H7 (cell line): ENCODE measurements around the gene MARK2. TPM values are rescaled to one million over a fixed set of nuclear protein-coding genes. Genes with fewer than 3 reads are reported as not detected.

Source experiments
- DNase-seq: peaks from one replicate; pipeline ENCODE4 v3.0.0; 2012
- H3K27me3 ChIP-seq: 2 replicates; pipeline ENCODE4 v1.6.0; 2011; ENCODE audit warnings: mild to moderate bottlenecking, low read length; ENCODE audit not compliant: control insufficient read depth, insufficient read depth
- H3K36me3 ChIP-seq: replicated peaks from 2 replicates; pipeline ENCODE4 v1.5.1; 2011; ENCODE audit warnings: low read length; ENCODE audit not compliant: control insufficient read depth, insufficient read depth
- H3K4me3 ChIP-seq: 2 replicates; pipeline ENCODE4 v1.5.1; 2011; ENCODE audit warnings: low read depth, mild to moderate bottlenecking, control low read depth, low read length, moderate library complexity; ENCODE audit not compliant: insufficient read depth
- total RNA-seq: library from RNA; depleted of rRNA; stranded (reverse); fragments of >200 nt; shearing (Covaris generic); gene quantifications from 2 replicates; pipeline ENCODE4 v1.2.3, GENCODE V29; 2014

The MARK2 gene
- total RNA-seq, 1 experiment from 2014 or later, result 26.5 TPM

DNA sequence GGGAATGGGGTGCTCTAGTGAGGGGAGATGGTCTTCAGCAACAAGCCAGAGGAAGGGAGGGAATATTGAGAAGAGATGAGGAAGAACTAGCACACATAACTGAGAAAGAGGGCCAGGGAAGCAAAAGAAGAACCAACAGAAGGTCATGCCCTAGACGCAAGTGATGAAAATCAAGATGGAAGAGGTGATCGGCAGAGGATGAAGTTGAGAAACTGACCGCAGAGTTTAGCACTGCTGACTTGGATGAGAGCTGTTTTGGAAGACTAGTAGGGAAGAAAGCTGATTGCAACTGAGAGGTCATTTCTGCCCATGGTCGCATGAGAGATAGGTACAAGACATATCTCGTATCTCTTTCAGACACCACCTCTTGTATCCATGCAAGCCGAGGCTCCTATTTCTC is 22.7 kb upstream of the MARK2 start:
- peaks cover 39% of the 10 kb centered on the region for H3K36me3 ChIP-seq
- DNase-seq, result no peak
- no peak overlapping the region for H3K4me3 ChIP-seq
- H3K27me3 ChIP-seq, result no peaks in the 10 kb centered on the region

DNA sequence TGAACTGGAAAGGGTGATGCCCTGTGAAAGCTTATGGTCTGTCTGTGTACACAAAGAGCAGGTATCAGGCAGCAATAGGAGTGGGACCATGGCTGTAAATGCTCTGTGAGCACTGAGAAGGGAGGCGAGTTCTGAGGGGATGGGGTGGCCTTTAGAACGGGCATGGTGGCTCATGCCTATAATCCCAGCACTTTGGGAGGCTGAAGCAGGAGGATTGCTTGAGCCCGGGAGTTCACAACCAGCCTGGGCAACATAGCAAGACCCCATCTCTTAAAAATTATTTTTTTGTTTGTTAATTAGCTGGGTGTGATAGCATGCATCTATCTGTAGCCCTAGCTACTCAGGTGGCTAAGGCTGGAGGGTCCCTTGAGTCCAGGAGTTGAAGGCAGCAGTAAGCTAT is 22.2 kb upstream of the MARK2 start:
- Histone ChIP-seq H3K36me3 (peaks cover 45% of the 10 kb centered on the region), H3K4me3 (no peak overlapping the region), H3K27me3 (no peaks in the 10 kb centered on the region)
- DNase-seq, result no peak

DNA sequence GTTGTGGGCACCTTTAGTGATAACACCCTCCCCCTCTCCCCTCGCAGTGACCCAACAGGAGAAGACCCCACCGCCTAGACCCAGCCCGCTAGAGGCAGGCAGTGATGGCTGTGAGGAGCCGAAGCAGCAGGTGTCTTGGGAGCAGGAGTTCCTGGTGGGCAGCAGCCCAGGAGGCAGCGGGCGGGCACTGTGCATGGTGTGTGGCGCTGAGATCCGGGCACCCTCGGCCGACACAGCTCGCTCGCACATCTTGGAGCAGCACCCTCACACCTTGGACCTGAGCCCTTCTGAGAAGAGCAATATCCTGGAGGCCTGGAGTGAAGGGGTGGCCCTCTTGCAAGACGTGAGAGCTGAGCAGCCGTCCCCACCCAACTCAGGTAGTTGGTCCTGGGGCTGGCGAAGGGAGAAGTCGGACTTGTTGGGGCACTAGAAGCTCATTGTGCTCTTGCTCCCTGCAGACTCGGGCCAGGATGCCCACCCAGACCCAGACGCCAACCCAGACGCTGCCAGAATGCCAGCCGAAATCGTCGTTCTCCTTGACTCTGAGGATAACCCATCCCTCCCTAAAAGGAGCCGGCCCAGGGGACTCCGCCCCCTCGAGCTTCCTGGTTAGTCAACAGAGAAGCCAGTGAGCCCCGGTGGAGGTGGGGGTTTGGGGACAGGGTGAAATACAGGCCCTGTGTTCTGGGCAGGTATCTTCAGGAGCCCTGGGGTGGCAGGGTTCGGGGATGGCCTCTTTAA is 21.0 kb upstream of the MARK2 start:
- DNase-seq, result peak; percentile 38
- H3K36me3 ChIP-seq, result peaks cover 53% of the 10 kb centered on the region

DNA sequence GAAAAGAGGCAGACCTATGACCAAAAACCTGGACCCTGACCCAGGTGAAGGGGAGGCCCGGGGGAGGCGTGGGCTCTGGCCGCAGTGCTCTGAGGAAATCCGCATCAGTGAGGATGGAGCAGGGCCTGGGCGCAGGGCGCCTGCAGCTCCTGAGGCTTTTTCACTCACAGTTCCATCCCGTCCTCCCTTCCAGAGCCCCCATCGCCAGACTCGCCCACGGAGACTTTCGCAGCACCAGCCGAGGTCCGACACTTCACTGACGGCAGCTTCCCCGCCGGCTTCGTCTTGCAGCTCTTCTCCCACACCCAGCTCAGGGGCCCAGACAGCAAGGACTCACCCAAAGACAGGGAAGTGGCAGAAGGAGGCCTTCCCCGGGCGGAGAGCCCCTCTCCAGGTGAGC is 20.3 kb upstream of the MARK2 start:
- Histone ChIP-seq H3K36me3 (peaks cover 57% of the 10 kb centered on the region), H3K27me3 (no peaks in the 10 kb centered on the region), H3K4me3 (no peak overlapping the region)

More for the DNA sequence above, 21.0 kb upstream of the MARK2 start:
- Histone ChIP-seq H3K4me3 (no peak overlapping the region), H3K27me3 (no peaks in the 10 kb centered on the region)

DNA sequence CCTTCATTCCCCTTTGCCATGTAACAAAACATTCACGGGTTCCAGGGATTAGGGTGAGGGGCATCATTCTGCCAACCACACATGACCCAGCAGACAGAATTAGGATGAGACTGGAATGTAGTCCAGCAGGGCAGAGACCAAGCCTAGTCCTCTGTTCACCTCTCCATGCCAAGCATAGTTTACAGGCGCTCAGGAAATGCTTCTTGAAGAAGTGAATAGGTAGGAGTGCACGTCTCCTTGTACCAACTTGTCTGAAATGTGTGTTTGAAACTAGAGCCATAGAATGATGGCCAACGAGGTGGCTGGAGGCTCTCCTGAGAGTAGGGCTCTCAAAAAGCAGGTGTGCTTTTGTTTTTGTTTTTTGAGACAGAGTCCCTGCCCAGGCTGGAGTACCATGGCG is 17.5 kb upstream of the MARK2 start:
- no peak for DNase-seq
- Histone ChIP-seq H3K36me3 (peaks cover 64% of the 10 kb centered on the region), H3K4me3 (no peak overlapping the region), H3K27me3 (no peaks in the 10 kb centered on the region)

More for the DNA sequence above, 20.3 kb upstream of the MARK2 start:
- DNase-seq, result peak; percentile 38

DNA sequence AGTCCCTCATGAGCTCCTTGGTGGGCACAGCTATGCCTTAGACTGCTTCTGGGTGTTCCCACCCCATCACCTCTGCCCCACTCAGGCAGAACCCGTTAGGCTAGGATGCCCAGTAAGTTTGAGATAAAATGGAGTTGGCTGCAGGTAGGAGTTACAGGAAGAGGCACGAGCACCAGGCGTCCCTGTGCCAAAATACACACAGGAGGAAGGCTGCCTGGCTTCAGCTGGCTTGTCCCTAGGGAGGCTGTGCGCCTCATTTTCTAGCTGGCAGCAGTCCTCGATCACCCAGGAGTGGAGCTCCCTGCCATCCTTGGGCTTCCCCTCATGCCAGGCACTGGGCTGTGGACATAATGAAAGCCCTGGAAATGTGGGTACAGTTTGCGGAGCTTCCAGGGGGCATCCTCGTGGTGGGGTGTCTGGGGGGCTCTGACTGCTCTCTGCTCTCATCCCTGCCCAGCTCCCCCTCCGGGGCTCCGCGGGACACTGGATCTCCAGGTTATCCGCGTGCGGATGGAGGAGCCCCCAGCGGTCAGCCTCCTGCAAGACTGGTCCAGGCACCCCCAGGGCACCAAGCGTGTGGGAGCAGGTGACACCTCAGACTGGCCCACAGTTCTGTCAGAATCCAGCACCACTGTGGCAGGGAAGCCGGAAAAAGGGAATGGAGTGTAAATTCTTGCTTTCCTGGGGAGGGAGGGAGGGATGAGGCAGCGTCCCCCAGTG is 12.3 kb upstream of the MARK2 start:
- peaks cover 33% of the 10 kb centered on the region for H3K36me3 ChIP-seq
- H3K27me3 ChIP-seq, result no peaks in the 10 kb centered on the region
- peak; percentile 42 for DNase-seq
- no peak overlapping the region for H3K4me3 ChIP-seq

DNA sequence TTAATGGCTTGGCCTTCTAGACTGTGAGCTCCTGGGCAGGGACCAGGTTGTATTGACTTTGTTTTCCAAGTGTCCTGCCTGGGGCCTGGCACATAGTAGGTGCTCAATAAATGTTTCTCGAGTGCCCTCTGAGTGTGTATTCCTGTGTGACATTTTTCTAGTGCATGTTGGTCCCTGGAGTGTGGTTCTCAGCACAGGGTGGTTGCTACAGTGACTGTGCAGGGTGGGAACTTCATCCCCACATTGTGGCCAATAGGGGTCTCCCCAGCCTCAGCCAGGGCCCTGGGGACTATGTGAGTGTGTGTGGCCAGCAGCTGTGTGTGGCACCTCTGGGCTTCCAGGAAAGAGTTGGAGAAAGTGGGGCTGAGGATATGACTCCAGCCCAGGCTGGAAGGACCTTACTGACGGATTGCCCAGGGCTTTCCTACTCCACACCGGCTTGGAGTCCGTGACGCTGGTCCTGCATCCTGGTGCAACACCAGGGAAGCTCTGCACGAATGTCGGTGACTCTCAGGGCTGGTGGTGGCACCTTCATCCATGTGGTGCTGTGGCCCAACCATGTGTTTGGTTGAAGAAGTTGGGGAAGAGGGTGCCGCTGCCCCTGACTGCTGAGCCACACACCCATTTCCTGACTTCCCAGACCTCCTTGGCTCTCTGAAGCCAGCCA is 9.0 kb upstream of the MARK2 start:
- DNase-seq, result peak; percentile 85
- Histone ChIP-seq H3K4me3 (no peak overlapping the region), H3K27me3 (no peaks in the 10 kb centered on the region), H3K36me3 (peaks cover 13% of the 10 kb centered on the region)

DNA sequence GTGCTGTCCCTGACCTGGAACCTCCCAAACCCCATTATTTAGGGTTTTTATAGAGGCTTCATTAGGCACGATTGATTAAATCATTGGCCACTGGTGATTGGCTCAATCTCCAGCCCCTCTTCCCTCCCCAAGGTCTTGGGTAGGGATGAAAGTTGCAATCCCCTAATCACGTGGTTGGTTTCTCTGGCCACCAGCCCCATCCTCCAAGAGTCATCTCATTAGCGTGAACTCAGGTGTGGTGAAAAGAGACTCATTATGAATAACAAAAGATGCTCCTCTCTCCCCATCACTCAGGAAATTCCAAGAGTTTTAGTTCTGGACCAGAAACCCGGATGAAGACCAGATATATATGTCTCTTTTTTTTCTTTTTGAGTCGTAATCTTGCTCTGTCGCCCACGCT is 7.6 kb upstream of the MARK2 start:
- DNase-seq, result peak; percentile 61
- no peak overlapping the region for H3K4me3 ChIP-seq
- H3K36me3 ChIP-seq, result peaks cover 7% of the 10 kb centered on the region
- no peaks in the 10 kb centered on the region for H3K27me3 ChIP-seq

DNA sequence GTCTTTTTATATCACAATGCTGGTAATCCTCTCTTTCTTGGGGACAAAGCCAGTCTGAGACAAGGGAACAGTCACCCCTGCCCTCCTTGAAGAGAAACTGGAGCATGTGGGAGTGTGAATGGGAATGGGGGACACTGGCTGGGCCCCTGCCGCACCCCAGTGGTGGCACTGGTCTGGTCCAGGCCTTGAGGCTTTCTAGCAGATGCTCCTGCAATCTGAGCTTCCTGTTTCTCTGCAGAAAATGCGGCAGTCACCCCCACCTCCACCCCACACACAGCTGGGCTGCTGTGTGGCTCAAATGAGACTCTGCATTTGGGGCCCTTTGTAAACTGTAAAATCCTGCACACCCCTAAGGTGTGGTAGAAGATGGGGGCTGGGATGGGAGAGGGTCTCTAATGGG is 6.6 kb upstream of the MARK2 start:
- DNase-seq, result peak; percentile 25
- Histone ChIP-seq H3K4me3 (no peak overlapping the region), H3K27me3 (no peaks in the 10 kb centered on the region), H3K36me3 (peaks cover under 1% of the 10 kb centered on the region; the same call in 1 of the 2 replicates)

DNA sequence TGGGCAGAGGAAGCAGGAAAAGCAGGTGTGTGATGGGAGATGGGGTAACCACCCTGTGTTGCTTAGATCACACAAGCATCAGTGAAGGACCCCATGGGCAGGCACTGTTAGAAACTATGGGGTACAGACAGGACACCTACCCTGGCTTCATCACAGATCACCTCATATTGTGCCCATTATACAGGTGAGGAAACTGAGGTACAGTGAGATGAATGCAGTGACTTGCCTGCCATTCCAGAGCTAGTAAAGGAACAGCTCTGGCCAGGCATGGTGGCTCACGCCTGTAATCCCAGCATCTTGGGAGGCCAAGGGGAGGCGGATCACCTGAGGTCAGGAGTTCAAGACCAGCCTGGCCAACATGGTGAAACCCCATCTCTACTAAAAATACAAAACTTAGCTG is 5.9 kb upstream of the MARK2 start:
- Histone ChIP-seq H3K36me3 (no peaks in the 10 kb centered on the region; the same call in 1 of the 2 replicates), H3K4me3 (no peak overlapping the region)

DNA sequence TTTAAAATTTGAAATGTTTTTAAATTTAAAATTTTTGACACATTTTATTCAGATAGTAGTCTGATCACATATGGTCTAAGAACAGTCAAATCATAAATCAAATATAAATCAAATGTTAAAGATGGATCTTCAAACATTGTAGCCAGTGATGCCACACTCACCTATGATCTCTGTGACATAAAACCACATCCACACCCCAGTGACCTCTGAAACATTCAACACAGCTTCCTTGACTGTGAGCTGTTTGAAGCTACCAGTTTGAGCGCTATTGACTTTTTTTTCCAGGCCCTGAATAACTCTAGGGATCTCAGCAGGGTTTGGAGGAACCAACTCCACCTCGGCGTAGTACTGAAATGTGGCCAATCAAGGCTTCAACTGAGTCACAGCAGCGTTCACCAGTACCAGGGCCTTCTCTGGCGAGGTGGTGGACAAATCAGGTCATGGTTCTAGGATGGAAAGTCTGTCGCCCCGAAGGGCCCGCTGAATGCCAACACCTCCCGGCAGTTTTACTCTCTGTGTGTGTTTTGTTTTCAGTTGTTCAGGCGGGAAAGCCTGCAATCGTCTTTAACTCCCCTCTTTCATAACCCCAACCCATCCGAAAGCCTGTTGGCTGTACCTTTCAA is 4.3 kb upstream of the MARK2 start:
- Histone ChIP-seq H3K4me3 (no peak overlapping the region), H3K27me3 (no peaks in the 10 kb centered on the region), H3K36me3 (no peaks in the 10 kb centered on the region; the same call in 1 of the 2 replicates)
- DNase-seq, result no peak

More for the DNA sequence above, 5.9 kb upstream of the MARK2 start:
- no peaks in the 10 kb centered on the region for H3K27me3 ChIP-seq
- DNase-seq, result no peak

DNA sequence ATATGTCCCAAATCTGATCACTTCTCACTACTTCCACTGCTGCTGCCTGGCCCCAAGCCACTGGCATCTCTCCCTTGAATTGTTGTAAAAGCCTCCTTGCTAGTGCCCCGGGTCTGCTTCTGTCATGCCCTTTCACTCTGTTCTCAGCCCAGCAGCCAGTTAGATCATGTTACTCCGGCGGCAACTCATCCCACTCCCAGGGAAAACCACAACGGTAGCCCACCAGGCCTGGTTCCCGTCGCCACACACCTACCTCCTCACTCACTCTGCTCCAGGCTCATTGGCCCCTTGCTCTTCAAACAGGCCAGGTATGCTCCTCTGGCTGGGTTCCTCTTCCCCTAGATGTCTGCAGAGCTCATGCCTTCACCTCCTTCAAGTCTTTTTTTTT is 3.8 kb upstream of the MARK2 start:
- no peaks in the 10 kb centered on the region for H3K27me3 ChIP-seq
- no peaks in the 10 kb centered on the region for H3K36me3 ChIP-seq
- no peak for DNase-seq
- no peak overlapping the region for H3K4me3 ChIP-seq

DNA sequence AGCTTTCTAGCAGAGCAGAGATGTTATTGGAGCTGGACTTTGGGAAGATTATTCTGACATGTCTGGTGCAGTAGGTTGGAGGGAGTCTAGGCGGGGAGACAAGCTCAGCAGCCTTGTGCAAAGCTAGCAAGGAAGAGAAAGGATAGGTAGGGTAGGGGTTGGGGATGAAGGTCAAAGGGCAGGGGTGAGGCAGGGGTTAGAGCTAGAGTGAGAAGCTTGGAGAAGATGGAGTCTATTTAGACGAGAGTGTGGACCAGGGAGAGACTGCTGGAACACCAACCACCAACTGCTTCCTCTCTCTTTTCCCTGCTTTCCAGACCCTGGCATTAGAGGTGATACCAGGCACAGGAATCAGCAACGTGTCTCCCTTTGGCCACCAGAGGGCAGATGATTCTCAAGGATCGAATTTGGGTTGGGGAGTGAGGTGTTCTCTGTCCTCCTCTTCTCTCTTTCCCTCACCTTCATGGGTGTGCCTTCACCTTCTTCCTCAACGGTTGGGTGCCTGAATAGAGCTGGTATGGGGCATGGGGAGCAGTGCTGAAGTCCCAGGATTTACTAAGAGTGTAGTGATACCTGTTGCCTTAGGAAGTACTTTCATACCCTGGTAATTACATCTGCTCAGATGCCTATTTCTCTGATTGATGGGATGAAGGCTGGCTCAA is 1.8 kb upstream of the MARK2 start:
- Histone ChIP-seq H3K4me3 (no peak overlapping the region), H3K27me3 (no peaks in the 10 kb centered on the region), H3K36me3 (no peaks in the 10 kb centered on the region)
- peak; percentile 85 for DNase-seq

DNA sequence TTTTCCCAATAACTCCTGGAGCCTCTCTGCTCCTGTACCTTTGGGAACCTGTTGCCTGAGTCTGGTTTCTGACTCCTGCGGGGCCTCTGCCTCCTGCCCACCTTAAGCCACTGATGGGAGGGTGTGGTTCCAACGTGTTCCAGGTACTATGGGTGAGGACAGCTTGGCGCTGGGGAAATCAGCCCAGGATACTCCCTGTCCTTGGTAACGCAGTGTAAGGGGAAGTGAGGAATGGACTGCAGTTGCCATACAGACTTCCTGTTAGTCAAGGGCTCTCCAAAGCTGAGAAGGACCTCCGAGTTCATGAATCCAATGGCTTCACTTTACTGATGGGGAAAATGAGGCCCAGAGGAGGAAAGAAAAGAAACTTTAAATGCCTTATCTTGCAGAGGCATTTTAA is 1.2 kb upstream of the MARK2 start:
- H3K4me3 ChIP-seq, result no peak overlapping the region
- H3K36me3 ChIP-seq, result no peaks in the 10 kb centered on the region
- no peaks in the 10 kb centered on the region for H3K27me3 ChIP-seq
- DNase-seq, result no peak
